HG03175 (cell line): ENCODE measurements around the gene L3MBTL2.

ENCODE experiments used
- ATAC-seq: cut with Tn5 transposase; IDR thresholded peaks from one replicate; pipeline ENCODE4 v1.9.1; 2021; ENCODE audit warnings: mild to moderate bottlenecking, moderate library complexity; ENCODE audit not compliant: unreplicated experiment

L3MBTL2 gene

GRCh38 chr22:41264408-41264941 lies 59.4 kb downstream of the L3MBTL2 start:
- ATAC-seq: no peak

GRCh38 chr22:41267958-41268357 lies 62.8 kb downstream of the L3MBTL2 start:
- ATAC-seq: no peak

GRCh38 chr22:41271787-41272186 lies 66.7 kb downstream of the L3MBTL2 start:
- ATAC-seq: no peak

GRCh38 chr22:41273128-41273527 lies 68.0 kb downstream of the L3MBTL2 start:
- no peak for ATAC-seq

GRCh38 chr22:41274856-41275255 lies 69.7 kb downstream of the L3MBTL2 start:
- no peak for ATAC-seq

GRCh38 chr22:41280065-41280464 lies 75.0 kb downstream of the L3MBTL2 start:
- ATAC-seq: no peak

- no peak for ATAC-seq
Measured at GRCh38 chr22:41280854-41281253, 75.7 kb downstream of the L3MBTL2 start.
